IMR-90 (cell line): Measurements from ENCODE around the gene ACAD10.

Experiments
- BHLHE40 ChIP-seq: fragments of 150-350 bp; IDR thresholded peaks from 2 replicates; pipeline ENCODE4 v1.6.1; 2016; ENCODE audit warnings: mild to moderate bottlenecking, low read depth, low read length
- CEBPB ChIP-seq: IDR thresholded peaks from 2 replicates; pipeline ENCODE4 v1.6.1; 2012; ENCODE audit warnings: low read depth, low read length, improper control_type of control experiment
- CTCF ChIP-seq: conservative IDR thresholded peaks from 2 replicates; pipeline ENCODE4 v1.5.1; 2012; ENCODE audit warnings: mild to moderate bottlenecking, low read depth, low read length, improper control_type of control experiment
- FOS ChIP-seq: fragments of 150-350 bp; IDR thresholded peaks from 2 replicates; pipeline ENCODE4 v1.6.1; 2016; ENCODE audit warnings: low read depth, low read length
- MAFK ChIP-seq: IDR thresholded peaks from 2 replicates; pipeline ENCODE4 v1.6.1; 2012; ENCODE audit warnings: low read depth, low read length, improper control_type of control experiment
- MXI1 ChIP-seq: IDR thresholded peaks from 2 replicates; pipeline ENCODE4 v1.6.1; 2012; ENCODE audit warnings: low read depth, mild to moderate bottlenecking, low read length, moderate library complexity, borderline replicate concordance
- POLR2A ChIP-seq: IDR thresholded peaks from 2 replicates; pipeline ENCODE4 v1.6.1; 2012; ENCODE audit warnings: mild to moderate bottlenecking, low read depth, low read length
- USF2 ChIP-seq: fragments of 150-350 bp; IDR thresholded peaks from 2 replicates; pipeline ENCODE4 v1.6.1; 2017; ENCODE audit warnings: mild to moderate bottlenecking, antibody characterized with exemption, low read length, low read depth

- TF ChIP-seq CTCF (no peak), BHLHE40 (peak; percentile 95), MXI1 (no peak), USF2 (0 out of 2 replicates have a peak, but pooled peaks have one; percentile 17), CEBPB (peak; percentile 81), POLR2A (no peak), MAFK (peak; percentile 7; the same call in 1 of the 2 replicates), FOS (peak; percentile 20; the same call in 1 of the 2 replicates)
Measured at GRCh38 chr12:111773801-111774551, 88.1 kb downstream of the ACAD10 start.
